NK-92 (cell line): ENCODE data around the gene C7orf33.
"Not testable (repeated sequence)": the region's sequence is repeated elsewhere in the genome, so short reads cannot be mapped to it uniquely, and the experiment has no call there.

Source experiments
- DNase-seq: peaks from one replicate; lab custom pipeline; 2025; ENCODE audit not compliant: unreplicated experiment; lab: John Stamatoyannopoulos, UW

Gene C7orf33, protein sequence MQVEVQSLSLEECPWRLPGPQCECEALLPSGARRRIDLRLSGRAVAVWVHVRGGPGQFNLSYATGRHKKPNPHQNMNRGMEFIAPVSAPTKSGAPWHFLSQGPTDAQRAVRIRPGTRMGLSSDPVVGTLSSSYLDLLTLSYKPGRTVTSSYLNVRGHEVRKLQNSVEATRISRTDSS

DNA sequence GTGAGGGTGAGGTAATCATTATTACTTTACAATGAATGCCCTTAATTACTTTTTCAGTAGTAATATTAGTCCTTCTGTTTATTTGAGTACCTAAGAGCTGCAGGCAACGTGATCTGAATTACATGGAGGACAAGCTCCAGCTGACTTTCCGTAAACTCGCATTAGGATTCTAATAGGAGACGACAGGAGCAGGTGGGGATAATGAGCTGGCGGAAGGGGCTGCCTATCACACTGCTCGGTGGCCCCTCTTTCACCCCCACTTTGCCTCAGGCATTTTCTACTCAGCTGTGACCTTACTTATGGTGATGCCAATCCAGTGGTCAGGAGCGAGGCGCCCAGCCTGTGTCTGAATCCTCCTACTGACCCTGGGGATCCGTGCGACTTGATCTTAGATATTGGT lies at the start of gene C7orf33:
C7orf33 (plus strand) TSS at position 296 of the 400 bp plus-strand sequence. CDS start 160 bp downstream, outside the sequence.
- DNase-seq = no peak

DNA sequence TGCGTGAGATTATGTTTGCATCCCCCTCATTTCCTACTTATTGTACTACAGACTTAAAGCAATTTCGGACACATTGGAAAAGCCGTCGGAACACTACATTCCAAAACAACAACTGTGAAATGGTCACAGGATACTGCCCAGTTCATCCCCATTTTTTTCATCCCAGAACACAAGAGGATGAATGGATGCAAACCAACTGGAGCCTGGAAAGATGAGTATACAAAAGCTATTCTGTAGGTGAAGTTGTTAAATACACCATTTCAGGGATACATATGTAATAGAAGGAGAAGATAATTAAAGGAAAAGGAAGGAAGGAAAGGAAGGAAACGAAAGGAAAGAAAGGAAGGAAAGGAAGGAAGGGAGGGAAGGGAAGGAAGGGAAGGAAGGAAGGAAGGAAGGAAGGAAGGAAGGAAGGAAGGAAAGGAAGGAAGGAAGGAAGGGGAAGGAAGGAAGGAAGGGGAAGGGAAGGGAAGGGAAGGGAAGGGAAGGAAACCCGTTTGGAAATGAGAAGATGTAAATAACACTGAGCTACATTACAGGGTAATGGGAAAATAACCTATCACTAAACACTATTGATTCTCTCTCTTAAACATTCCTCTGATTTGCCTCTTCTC lies 48.6 kb upstream of the C7orf33 start:
- DNase-seq = no peak

DNA sequence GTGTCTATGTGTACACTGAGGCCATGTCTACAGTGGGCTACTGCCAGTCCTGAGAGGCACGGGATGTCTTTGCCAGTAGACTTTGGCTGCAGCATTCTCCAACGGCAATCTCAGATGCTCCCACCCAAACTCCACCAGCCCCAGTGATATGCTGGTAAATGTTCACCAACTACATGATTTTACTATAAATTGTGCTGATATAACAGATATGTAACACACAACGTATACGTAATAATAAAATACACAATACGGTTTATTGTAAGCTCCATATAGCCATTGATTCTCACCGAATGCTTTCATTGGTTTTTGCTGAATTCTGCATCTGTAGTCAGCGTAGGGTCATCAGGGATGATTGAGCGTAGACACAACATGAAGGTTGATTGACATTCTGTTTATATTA lies 47.3 kb upstream of the C7orf33 start:
- DNase-seq = no peak

DNA sequence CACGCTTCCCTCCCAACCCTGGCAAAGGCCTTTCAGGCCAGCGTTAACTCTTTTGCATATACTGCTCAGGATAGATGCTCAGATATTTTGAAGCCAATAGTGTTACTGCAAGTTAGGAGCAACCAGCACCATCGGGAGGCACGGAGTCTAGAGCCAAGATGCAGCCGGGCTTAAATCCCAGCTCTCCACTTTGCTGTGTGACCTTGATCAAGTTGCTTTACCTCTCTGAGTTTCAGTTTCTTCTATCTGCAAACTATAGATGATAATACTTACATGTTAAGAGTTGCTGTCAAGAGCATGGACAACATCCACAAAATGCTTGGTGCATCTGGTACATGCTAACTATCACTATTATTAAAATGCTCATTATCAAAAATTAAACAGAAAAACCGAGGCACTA lies 45.4 kb upstream of the C7orf33 start:
- DNase-seq = no peak

DNA sequence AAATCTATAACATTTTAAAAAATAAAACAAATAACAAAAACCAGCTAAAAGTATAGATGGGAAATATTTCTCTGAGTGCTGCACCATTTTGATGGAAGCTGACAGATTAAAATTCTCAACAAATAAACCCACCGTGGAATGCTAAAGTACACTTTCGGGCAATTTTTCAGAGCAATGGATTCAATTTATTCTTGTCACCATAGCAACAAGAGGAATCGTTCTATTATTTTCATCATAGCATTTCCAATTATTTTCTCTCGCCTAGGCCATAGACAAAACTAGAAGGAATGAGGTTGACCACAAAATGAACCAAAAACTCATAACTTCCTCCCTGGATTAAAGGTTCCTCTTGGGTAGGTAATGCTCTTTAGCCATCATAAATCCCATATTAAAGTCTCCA lies 44.6 kb upstream of the C7orf33 start:
- DNase-seq = no peak

DNA sequence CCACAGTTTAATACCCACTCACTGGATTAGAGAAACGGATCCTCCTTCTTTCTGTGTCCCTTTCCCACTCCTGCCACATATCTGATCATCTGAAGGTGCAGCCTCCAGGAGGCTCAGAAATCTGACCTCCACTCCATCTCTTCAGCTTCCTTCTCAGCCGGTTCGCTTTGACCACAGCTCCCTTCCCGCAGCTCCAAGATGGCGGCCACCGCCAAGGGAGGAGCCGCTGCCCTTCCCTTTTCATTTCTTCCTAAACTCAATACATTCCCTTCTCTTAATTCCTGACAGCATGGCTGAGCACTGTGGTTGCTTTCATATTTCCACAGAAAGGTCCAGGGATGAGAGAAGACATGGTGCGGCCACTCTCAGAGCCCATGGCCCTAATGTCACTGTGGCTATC lies 43.7 kb upstream of the C7orf33 start:
- DNase-seq = no peak

DNA sequence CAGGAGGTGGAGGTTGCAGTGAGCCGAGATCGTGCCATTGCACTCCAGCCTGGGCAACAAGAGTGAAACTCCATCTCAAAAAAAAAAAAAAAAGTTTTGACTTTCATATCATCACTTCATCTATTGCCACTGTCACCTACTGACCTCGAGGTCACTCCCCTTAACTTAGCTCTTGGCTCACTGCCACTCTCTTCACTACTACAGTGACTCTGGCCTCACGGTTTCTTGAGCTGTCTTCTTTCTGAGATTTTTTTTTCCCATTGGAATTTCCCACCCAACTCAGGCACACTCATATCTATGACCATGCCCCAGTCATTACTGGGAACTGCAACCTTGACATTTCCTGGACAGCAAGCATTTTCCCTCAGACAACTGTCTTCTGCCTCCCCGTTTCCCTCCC lies 42.6 kb upstream of the C7orf33 start:
- no peak for DNase-seq

DNA sequence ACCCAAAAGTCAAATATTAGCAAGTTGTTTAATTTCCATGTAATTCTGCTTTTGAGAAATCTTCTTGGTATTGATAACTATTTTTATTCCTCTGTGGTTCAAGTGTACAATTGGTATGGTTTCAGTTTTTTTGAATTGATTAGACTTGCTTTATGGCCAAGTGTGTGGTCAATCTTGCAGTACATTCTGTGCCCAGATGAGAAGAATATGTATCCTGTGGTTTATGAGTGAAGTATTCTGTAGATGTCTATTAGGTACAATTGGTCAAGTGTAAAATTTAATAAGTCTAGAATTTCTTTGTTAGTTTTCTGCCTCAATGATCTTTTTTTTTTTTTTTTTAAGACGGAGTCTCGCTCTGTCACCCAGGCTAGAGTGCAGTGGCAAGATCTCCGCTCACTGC lies 36.6 kb upstream of the C7orf33 start:
- DNase-seq = no peak

DNA sequence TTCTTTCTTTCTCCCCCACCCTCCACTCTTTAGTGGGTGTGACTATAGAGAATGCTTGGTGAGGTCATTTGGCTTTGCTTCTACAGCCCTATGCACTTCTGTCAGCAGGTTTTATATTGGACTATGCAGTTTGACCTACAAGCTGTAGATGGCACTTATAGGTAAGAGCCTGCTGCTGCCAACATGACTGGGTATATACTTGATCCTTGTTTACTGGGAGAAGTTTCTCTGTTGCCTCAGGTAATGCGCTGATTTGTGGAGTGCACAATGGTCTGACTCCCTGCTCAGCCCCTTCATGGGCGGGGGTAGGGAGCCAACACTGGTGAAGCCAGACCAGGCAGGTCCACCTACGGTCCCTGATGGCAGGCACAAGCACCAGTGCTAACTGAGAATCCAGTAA lies 33.7 kb upstream of the C7orf33 start:
- no peak for DNase-seq

DNA sequence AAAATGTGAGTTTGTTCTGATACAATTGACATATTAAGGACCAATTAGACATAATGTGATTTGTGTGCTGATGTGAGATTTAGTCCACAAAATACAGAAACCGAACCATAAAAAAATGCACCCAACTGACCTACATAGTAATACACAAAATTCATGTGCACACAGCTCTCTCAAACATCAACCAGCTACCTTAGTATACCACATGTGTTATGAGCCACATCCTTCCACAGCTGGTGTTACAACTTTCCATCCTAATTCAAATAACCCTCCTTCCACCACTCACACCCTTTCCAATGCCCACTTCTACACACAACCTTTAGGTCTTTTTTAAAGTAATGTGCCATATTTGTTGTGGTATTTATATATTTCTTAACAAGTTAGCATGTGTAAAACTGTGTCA lies 31.7 kb upstream of the C7orf33 start:
- DNase-seq = no peak

DNA sequence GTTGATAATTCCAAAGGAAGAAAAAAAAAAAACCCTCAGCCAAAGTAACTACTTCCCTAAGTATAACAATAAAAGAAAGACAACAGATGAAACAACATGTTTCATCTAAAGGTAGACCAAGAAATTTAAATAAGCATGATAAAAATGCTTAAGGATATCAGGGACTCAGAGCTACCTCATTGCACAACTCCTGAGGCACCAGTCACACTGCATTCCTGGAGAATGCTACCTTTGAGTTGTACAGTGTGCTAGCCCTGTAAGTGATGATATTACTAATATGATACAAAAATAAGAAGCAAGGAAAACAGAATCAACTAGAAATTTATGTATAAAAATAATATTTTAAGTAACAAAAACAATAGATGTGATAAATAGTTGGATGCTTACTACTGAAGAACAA lies 29.5 kb upstream of the C7orf33 start:
- no peak for DNase-seq

DNA sequence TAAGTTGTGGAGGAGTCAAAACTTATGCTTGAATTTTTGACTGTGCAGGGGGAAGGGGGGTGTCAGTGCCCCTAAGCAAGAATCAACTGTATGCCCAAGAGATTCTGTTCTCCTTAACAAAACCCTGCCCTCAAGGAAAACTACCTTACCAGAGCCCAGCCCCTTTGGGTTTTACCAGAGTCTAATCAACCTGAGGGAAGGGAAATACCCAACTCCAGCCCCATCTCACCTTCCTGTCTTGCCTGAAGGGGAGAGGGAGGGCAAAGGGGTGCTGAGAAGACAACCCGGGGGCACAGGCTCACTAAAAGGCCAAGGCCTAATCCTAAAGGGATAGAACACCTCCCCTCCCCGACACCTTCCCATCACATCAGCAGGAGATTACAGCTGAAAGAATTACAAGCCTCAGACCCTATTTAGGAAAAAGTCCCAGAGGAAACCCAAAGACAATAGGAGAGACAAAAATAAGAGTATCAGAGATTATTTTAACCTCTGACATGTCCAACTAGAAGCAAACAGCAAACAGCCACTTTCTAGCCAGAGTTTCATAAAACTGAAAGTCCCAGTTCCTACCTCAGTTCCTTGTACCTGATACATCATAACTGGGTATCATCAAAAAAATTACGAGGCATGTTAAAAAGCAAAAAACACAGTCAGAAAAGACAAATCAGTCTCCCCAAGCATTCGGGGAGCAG lies 26.8 kb upstream of the C7orf33 start:
- DNase-seq = no peak

DNA sequence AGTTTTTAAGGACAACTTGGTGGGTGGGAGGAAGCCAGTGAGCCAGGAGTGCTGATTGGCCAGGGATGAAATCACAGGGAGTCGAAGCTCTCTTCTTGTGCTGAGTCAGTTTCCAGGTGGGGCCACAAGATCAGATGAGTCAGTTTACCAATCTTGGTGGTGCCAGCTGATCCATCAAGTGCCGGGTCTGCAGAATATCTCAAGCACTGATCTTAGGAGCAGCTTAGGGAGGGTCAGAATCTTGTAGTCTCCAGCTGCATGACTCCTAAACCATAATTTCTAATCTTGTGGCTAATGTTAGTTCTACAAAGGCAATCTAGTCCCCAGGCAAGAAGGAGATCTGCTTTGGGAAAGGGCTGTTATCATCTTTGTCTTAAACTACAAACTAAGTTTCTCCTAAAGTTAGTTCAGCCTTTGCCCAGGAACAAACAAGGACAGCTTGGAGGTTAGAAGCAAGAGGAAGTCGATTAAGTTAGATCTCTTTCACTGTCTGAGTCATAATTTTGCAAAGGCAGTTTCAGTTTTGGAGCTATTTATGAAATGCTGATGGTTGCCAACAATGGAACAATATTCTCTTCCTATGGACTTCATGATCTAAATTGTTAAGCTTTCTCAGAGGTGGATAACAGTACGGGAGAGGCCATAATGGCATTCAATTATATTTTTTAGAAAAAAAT lies 26.2 kb upstream of the C7orf33 start:
- DNase-seq = not testable (repeated sequence)

DNA sequence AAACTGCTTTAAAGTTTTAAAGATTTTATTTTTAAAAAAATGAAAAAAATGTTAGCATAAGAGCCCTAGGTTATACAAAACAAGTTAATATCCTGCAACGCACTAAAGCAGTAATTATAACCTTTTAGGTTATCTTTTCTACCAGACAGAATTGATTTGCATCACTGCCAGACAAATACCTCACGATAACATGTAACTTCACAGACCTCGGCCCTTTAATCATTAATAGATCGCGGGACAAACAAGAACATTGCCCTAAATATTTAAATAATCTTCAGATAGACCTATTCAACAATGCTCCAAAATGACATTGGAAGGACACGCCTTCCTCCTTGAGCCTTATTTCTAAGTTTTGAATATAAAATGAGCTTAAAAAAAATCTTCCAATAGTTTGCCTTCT lies 23.8 kb upstream of the C7orf33 start:
- DNase-seq = no peak

DNA sequence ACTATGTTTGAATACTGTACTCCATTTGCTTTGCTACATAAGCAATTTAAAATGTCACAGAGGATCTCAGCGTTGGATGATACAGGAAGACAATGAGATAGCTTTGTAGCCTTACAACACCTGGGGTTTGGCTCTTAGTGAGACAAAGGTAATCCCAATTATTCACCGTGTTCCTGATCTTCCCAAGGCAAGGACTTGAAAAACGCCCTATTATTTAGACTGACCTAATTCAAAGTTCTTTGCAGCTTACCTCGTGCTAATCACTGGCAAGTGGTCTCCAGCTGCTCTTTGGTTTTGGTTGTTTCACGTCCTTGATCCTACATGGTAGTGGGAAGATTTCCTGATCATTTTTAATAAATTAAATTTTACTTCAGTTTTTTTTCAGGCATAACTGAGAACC lies 23.0 kb upstream of the C7orf33 start:
- no peak for DNase-seq

DNA sequence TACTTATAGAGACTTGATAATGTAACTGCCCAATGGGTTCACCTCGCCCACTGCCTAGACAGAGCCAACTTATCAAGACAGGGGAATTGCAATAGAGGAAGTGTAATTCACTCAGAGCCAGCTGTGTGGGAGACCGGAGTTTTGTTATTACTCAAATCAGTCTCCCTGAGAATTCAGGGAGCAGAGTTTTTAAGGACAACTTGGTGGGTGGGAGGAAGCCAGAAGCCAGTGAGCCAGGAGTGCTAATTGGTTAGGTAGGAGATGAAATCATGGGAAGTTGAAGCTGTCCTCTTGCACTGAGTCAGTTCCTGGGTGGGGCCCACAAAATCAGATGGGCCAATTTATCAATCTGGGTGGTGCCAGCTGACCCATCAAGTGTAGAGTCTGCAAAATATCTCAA lies 20.1 kb upstream of the C7orf33 start:
- DNase-seq = no peak

DNA sequence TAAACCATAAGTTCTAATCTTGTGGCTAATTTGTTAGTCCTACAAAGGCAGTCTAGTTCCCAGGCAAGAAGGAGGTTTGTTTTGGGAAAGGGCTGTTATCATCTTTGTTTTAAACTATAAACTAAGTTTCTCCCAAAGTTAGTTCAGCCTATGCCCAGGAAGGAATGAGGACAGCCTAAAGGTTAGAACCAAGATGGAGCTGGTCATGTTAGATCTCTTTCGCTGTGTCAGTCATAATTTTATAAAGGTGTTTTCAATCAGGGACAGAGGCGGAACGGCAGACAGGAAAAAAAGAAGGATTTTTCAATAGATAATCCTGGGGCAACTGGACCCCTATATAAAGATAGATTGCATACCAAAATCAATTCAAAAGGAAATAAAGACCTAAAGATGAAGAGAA lies 19.6 kb upstream of the C7orf33 start:
- DNase-seq = not testable (repeated sequence)

DNA sequence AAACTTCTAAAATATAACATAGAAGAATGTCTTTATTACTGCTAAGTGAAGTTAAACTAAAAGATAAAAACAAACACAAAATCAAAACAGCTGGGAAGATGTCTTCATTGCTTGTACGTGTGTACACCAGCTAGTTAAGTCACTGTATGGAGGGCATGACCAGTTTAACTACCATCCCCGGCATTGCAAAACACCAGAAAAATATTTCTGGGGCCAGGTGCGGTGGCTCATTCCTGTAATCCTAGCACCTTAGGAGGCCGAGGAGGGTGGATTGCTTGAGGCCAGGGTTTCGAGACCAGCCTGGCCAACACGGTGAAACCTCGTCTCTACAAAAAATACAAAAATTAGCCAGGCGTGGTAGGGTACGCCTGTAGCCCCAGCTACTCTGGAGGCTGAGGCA lies 19.2 kb upstream of the C7orf33 start:
- DNase-seq = no peak

DNA sequence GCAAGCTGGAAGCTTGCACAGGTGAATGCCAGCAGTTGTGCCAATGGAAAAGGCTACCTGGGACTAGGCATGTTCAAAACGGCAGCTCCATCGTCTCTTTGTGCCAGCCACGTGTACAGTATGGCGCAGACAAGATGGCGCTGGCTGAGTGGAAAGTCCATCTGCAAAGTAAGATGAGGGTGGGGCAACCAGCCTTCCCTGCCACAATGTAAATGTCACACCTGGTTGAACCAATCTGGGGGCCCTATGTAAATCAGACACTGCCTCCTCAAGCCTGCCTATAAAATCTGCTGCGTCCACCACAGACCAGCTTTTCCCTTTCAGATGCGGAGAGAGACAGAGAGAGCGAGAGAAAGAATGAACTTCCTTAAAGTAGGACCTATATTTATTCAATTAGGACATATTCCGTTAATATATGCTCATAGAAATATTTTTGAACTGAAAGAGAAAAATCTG lies 18.5 kb upstream of the C7orf33 start:
- DNase-seq = no peak

DNA sequence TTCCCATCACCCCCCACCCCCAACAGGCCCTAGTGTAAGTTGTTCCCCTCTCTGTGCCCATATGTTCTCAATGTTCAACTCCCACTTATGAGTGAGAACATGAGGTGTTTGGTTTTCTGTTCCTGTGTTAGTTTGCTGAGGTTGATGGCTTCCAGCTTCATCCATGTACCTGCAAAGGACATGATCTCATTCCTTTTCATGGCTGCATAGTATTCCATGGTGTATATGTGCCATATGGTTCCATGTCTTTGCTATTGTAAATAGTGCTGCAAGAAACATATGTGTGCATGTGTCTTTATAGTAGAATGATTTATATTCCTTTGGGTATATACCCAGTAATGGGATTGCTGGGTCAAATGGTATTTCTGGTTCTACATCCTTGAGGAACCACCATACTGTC lies 17.0 kb upstream of the C7orf33 start:
- DNase-seq = not testable (repeated sequence)

DNA sequence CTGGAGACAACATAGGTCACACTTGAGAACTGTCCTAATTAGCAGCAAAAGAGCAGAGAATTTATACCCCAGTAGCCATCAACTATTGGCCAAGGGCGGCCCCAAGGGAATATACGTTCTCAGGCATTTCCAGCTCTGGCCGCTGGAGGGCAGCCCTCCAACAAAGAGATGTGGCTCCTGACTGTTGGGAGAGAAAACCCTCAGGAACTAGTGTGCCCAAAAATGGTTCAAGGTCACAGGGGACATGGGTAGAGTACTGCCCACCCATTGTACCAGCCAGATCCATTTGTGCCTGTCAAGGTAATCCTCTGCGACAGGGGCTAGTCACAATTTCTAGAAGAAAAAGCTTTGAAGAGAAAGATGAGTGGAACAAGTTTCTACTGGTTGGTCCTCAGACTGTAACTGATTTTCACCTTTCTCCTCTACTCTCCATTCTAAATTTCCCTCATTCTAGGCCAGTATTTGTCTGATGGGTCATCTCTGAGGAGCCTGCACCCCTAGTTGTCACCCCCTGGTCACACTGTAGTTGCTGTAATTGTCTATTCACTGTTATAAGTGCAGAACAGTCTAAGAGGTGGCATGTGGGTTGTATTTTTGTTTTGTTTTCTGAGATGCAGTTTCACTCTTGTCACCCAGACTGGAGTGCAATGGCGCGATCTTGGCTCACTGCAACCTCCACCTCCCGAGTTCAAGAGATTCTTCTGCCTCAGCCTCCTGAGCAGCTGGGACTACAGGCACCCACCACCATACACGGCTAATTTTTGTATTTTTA lies 14.7 kb upstream of the C7orf33 start:
- no peak for DNase-seq
